BJ (cell line): Measurements from ENCODE around the gene GLCCI1. TPM values are rescaled to one million over a fixed set of nuclear protein-coding genes. Genes with fewer than 3 reads are reported as not detected.

Experiments used
- CTCF ChIA-PET: fragments of 350-600 bp; formaldehyde crosslinking; extraction: SDS; loops from one replicate; lab custom pipeline; 2021; ENCODE audit warnings: antibody characterized with exemption, inconsistent platforms; lab: Yijun Ruan, JAX
- POLR2A ChIA-PET: fragments of 300-600 bp; sonication (Branson Sonifier 250); formaldehyde crosslinking; extraction: SDS; loops from one replicate; lab custom pipeline; 2021; ENCODE audit warnings: antibody characterized with exemption; lab: Charles Lee
- DNase-seq: peaks from one replicate; pipeline ENCODE4 v3.0.0-alpha.2; 2011; ENCODE audit warnings: low read depth
- H3K27me3 ChIP-seq: 2 replicates; pipeline ENCODE4 v1.6.0; 2011; ENCODE audit warnings: low read length; ENCODE audit not compliant: control insufficient read depth, insufficient read depth
- H3K36me3 ChIP-seq: 2 replicates; pipeline ENCODE4 v1.5.1; 2011; ENCODE audit warnings: low read length; ENCODE audit not compliant: control insufficient read depth, insufficient read depth
- H3K4me3 ChIP-seq: 2 replicates; pipeline ENCODE4 v1.5.1; 2011; ENCODE audit warnings: low read depth, mild to moderate bottlenecking, control low read depth, low read length
- CTCF ChIP-seq: IDR thresholded peaks from 2 replicates; pipeline ENCODE4 v1.5.1; 2011; ENCODE audit warnings: low read depth, mild to moderate bottlenecking, control low read depth, inconsistent platforms, low read length, moderate library complexity; ENCODE audit not compliant: insufficient read depth
- polyA plus RNA-seq: library from polyadenylated mRNA; depleted of rRNA; stranded (reverse); fragments of >200 nt; gene quantifications from 2 replicates; pipeline ENCODE4 v1.2.3, GENCODE V29; 2011

Gene GLCCI1
- polyA plus RNA-seq, 1 experiment = 11.2 TPM

- DNase-seq = no peak
- TF ChIP-seq CTCF = no peak
- no peaks in the 10 kb centered on the region for H3K36me3 ChIP-seq
- no peaks in the 10 kb centered on the region for H3K27me3 ChIP-seq
- POLR2A ChIA-PET = no interaction called here
- CTCF ChIA-PET = no interaction called here
- no peak overlapping the region for H3K4me3 ChIP-seq
Observed at GRCh38 chr7:8103282-8103681, 134.7 kb downstream of the GLCCI1 start.

- H3K36me3 ChIP-seq = no peaks in the 10 kb centered on the region
- no peak for TF ChIP-seq CTCF
- ChIA-PET POLR2A (no interaction called here), CTCF (interaction anchor here (1.2 kb wide), 1 partner anchor 13 kb away, joined by 3 read pairs; no protein-coding TSS in a partner anchor)
- H3K4me3 ChIP-seq = no peak overlapping the region
- DNase-seq = no peak
- H3K27me3 ChIP-seq = no peaks in the 10 kb centered on the region
Observed at GRCh38 chr7:8105449-8106095, 137.0 kb downstream of the GLCCI1 start.

GRCh38 chr7:8109196-8110022 lies 140.8 kb downstream of the GLCCI1 start:
- ChIA-PET CTCF (interaction anchor here (0.6 kb wide), 1 partner anchor 378 kb away, joined by 4 read pairs; no protein-coding TSS in a partner anchor), POLR2A (no interaction called here)
- no peaks in the 10 kb centered on the region for H3K36me3 ChIP-seq
- no peaks in the 10 kb centered on the region for H3K27me3 ChIP-seq
- H3K4me3 ChIP-seq = no peak overlapping the region
- no peak for TF ChIP-seq CTCF
- peak; percentile 2 for DNase-seq

- H3K27me3 ChIP-seq = no peaks in the 10 kb centered on the region
- TF ChIP-seq CTCF = no peak
- H3K36me3 ChIP-seq = no peaks in the 10 kb centered on the region
- no peak overlapping the region for H3K4me3 ChIP-seq
- ChIA-PET CTCF (no interaction called here), POLR2A (no interaction called here)
- no peak for DNase-seq
Observed at GRCh38 chr7:8111282-8111960, 142.8 kb downstream of the GLCCI1 start.

- H3K4me3 ChIP-seq = no peak overlapping the region
- ChIA-PET POLR2A (no interaction called here), CTCF (no interaction called here)
- no peaks in the 10 kb centered on the region for H3K36me3 ChIP-seq
- no peaks in the 10 kb centered on the region for H3K27me3 ChIP-seq
- no peak for TF ChIP-seq CTCF
- DNase-seq = no peak
Observed at GRCh38 chr7:8112685-8113084, 144.1 kb downstream of the GLCCI1 start.
